ENCODE results near the gene TMEM258.
A peak's percentile ranks its signal among the peaks of the same experiment; 100 is the strongest.

DNA sequence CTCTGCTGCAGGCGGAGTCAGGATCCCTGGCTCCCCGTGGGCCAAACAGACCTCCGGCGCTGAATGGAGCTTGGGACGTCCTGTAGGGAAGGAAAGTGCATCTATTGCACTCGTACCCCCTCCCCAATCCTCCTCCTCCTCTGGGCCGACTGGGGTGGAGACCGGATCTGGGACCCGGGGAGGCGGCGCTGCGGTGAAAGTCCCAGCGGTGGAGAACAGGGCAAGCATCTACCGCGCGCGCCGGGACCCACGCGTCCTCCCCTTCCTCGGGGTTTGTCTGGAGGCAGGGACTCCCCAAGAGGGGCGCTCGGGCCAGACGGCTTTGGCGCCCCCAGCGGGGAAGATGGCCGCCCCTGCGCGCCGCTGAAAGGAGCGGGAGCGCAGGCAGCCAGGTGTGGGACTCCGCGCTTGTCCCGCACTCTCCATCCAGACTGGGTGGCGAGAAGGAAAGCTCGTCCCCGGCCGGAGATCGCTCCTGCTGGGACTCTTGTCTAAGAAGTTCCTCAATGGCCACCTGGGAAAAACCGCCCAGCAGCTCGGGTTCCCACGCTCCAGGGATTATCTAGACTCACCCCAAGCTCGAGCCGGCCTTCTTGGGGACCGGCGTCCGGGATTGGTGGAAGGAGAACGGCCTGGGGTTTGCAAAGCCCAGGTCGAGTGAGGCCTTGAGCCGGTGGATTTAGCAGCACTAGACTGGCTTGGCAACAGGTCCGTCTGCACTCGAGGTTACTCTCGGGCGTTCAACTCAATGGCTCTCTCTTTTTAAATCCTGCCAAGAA lies 36.4 kb upstream of the TMEM258 start:
- TF ChIP-seq, protein P1, sequence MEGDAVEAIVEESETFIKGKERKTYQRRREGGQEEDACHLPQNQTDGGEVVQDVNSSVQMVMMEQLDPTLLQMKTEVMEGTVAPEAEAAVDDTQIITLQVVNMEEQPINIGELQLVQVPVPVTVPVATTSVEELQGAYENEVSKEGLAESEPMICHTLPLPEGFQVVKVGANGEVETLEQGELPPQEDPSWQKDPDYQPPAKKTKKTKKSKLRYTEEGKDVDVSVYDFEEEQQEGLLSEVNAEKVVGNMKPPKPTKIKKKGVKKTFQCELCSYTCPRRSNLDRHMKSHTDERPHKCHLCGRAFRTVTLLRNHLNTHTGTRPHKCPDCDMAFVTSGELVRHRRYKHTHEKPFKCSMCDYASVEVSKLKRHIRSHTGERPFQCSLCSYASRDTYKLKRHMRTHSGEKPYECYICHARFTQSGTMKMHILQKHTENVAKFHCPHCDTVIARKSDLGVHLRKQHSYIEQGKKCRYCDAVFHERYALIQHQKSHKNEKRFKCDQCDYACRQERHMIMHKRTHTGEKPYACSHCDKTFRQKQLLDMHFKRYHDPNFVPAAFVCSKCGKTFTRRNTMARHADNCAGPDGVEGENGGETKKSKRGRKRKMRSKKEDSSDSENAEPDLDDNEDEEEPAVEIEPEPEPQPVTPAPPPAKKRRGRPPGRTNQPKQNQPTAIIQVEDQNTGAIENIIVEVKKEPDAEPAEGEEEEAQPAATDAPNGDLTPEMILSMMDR (IDR thresholded peaks at IDR 0.05): peak in 4 of 7 experiments; percentile 6 to 29 (median 18)
- no peak for TF ChIP-seq POLR2A (IDR thresholded peaks at IDR 0.05)

Data from body of pancreas (tissue), 4 donors.